HepG2 (cell line): Measurements from ENCODE around the gene THRA. TPM values are rescaled to one million over a fixed set of nuclear protein-coding genes. Genes with fewer than 3 reads are reported as not detected.

Experiments used
- AKNA ChIP-seq: sonication (generic); formaldehyde crosslinking; IDR thresholded peaks from 2 replicates; pipeline ENCODE4 v1.4.0; 2020; ENCODE audit warnings: missing genetic modification reagents, borderline replicate concordance
- GPBP1L1 ChIP-seq: sonication (generic); formaldehyde crosslinking; IDR thresholded peaks from 2 replicates; pipeline ENCODE4 v1.5.0; 2020; ENCODE audit warnings: mild to moderate bottlenecking, missing genetic modification reagents
- HOXD1 ChIP-seq: sonication (generic); formaldehyde crosslinking; IDR thresholded peaks from 2 replicates; pipeline ENCODE4 v1.5.0; 2020; ENCODE audit warnings: missing genetic modification reagents
- KLF16 ChIP-seq, 2 experiments: sonication (generic) in 1 of 2; formaldehyde crosslinking in 1 of 2; IDR thresholded peaks; 2 replicates each; pipeline versions ENCODE4 v1.6.1 to v1.8.0; 2016 to 2023; ENCODE audit warnings: missing genetic modification reagents in 2 of 2, missing compliant biosample characterization in 1 of 2
- NFKB2 ChIP-seq: sonication (generic); formaldehyde crosslinking; IDR thresholded peaks from 2 replicates; pipeline ENCODE4 v1.4.0; 2020; ENCODE audit warnings: missing genetic modification reagents, borderline replicate concordance
- TIGD3 ChIP-seq: sonication (generic); formaldehyde crosslinking; IDR thresholded peaks from 2 replicates; pipeline ENCODE4 v1.5.1; 2020; ENCODE audit warnings: mild to moderate bottlenecking, missing genetic modification reagents, borderline replicate concordance
- XBP1 ChIP-seq: sonication (generic); formaldehyde crosslinking; IDR thresholded peaks from 2 replicates; pipeline ENCODE4 v1.5.0; 2020; ENCODE audit warnings: missing genetic modification reagents
- ZBTB4 ChIP-seq: sonication (generic); formaldehyde crosslinking; IDR thresholded peaks from 2 replicates; pipeline ENCODE4 v1.4.0; 2020; ENCODE audit warnings: missing genetic modification reagents, mild to moderate bottlenecking, borderline replicate concordance
- ZBTB7B ChIP-seq: sonication (generic); formaldehyde crosslinking; IDR thresholded peaks from 2 replicates; pipeline ENCODE4 v1.4.0; 2020; ENCODE audit warnings: missing genetic modification reagents
- ZNF160 ChIP-seq: sonication (generic); formaldehyde crosslinking; IDR thresholded peaks from 2 replicates; pipeline ENCODE4 v1.8.0; 2022; ENCODE audit warnings: mild to moderate bottlenecking, inconsistent platforms, missing genetic modification reagents
- ZNF710 ChIP-seq: sonication (generic); formaldehyde crosslinking; IDR thresholded peaks from 2 replicates; pipeline ENCODE4 v1.5.0; 2020; ENCODE audit warnings: mild to moderate bottlenecking, missing genetic modification reagents, borderline replicate concordance
- ZNF737 ChIP-seq: sonication (generic); formaldehyde crosslinking; IDR thresholded peaks from 2 replicates; pipeline ENCODE4 v1.5.0; 2020; ENCODE audit warnings: missing genetic modification reagents, mild to moderate bottlenecking, borderline replicate concordance
- ZNF777 ChIP-seq: sonication (generic); formaldehyde crosslinking; IDR thresholded peaks from 2 replicates; pipeline ENCODE4 v1.4.0; 2020; ENCODE audit warnings: missing genetic modification reagents
- ZSCAN22 ChIP-seq: sonication (generic); formaldehyde crosslinking; IDR thresholded peaks from 2 replicates; pipeline ENCODE4 v1.4.0; 2020; ENCODE audit warnings: mild to moderate bottlenecking, missing genetic modification reagents
- polyA plus RNA-seq, 8 experiments: library from polyadenylated mRNA; depleted of rRNA in 3 of 8; stranded (reverse) in 7 of 8; unstranded in 1 of 8; fragments of >200 nt; fragmentation: Illumina TruSeq in 4 of 8; extraction: Trizol in 4 of 8; gene quantifications; 2 replicates each; pipeline versions ENCODE4 v1.2.1 to v1.2.3, GENCODE V29; 2011 to 2016; ENCODE audit warnings: low read depth in 4 of 8, missing spikeins in 1 of 8, mixed read lengths in 1 of 8; ENCODE audit not compliant: insufficient read depth in 1 of 8
- total RNA-seq, 5 experiments: library from RNA; depleted of rRNA; stranded (reverse); fragments of >200 nt; fragmentation: Illumina TruSeq; extraction: Trizol; gene quantifications; 2 replicates each; pipeline ENCODE4 v1.2.3, GENCODE V29; 2016; ENCODE audit warnings: low read depth in 1 of 5

Gene THRA
- total and polyA plus RNA-seq, 2 of the 13 experiments (the other 11 are each of a cell fraction or from before 2014, with no cell fraction given) = 8.0 to 9.9 TPM

GRCh38 chr17:40121181-40122135, 58.7 kb downstream of the THRA start, which contains the start of gene MSL1 (continued):
- TF ChIP-seq ZNF710 (CRISPR knock-in tag) (0 out of 2 replicates have a peak, but pooled peaks have one; percentile 47), KLF16 (CRISPR knock-in tag; IDR thresholded peaks at IDR 0.05) (0 out of 4 replicates have a peak, but pooled peaks of 1 of the 2 experiments have one; percentile 3), NFKB2 (CRISPR knock-in tag) (no peak; the same call in 1 of the 2 replicates), AKNA (no peak), TIGD3 (CRISPR knock-in tag) (no peak), ZNF737 (no peak), ZNF160 (CRISPR knock-in tag) (0 out of 2 replicates have a peak, but pooled peaks have one; percentile 20), ZBTB7B (peak; percentile 7; the same call in 1 of the 2 replicates), ZBTB4 (no peak), XBP1 (CRISPR knock-in tag) (no peak), GPBP1L1 (CRISPR knock-in tag) (no peak), ZSCAN22 (CRISPR knock-in tag) (no peak), ZNF777 (no peak), HOXD1 (no peak)
